ENCODE measurements around the gene SPATA17. TPM values are rescaled to one million over a fixed set of nuclear protein-coding genes. Genes with fewer than 3 reads are reported as not detected.

The SPATA17 gene
- total RNA-seq, 1 experiment from 2014 or later, result 4.5 TPM

GRCh38 chr1:217885181-217885580, 254.0 kb downstream of the SPATA17 start:
- Mint-ChIP-seq H3K36me3 (ENCODE audit: insufficient read depth, unreplicated experiment) (no peaks in the 10 kb centered on the region), H3K4me3 (ENCODE audit: unreplicated experiment) (no peak overlapping the region), H3K27me3 (ENCODE audit: insufficient read depth, unreplicated experiment) (no peaks in the 10 kb centered on the region), H3K27ac (ENCODE audit: low read depth, unreplicated experiment) (no peak overlapping the region), H3K9me3 (ENCODE audit: unreplicated experiment) (no peaks in the 10 kb centered on the region), H3K4me1 (ENCODE audit: insufficient read depth, unreplicated experiment) (no peaks in the 10 kb centered on the region)
- no peak for DNase-seq (ENCODE audit: unreplicated experiment)
- TF ChIP-seq, protein P1, sequence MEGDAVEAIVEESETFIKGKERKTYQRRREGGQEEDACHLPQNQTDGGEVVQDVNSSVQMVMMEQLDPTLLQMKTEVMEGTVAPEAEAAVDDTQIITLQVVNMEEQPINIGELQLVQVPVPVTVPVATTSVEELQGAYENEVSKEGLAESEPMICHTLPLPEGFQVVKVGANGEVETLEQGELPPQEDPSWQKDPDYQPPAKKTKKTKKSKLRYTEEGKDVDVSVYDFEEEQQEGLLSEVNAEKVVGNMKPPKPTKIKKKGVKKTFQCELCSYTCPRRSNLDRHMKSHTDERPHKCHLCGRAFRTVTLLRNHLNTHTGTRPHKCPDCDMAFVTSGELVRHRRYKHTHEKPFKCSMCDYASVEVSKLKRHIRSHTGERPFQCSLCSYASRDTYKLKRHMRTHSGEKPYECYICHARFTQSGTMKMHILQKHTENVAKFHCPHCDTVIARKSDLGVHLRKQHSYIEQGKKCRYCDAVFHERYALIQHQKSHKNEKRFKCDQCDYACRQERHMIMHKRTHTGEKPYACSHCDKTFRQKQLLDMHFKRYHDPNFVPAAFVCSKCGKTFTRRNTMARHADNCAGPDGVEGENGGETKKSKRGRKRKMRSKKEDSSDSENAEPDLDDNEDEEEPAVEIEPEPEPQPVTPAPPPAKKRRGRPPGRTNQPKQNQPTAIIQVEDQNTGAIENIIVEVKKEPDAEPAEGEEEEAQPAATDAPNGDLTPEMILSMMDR (IDR thresholded peaks at IDR 0.05; ENCODE audit: unreplicated experiment), result no peak
- intact Hi-C loops (cut with micrococcal nuclease), result no loop called here
- BruUV-seq (replicated peaks), result no TSS peak
- CTCF ChIA-PET, result interaction anchor here (0.6 to 1.4 kb wide), 6 partner anchors 11 to 453 kb away, joined by 3 to 4 read pairs (median 4); no protein-coding TSS in a partner anchor
- POLR2A ChIA-PET, result interaction anchor here (0.6 kb wide), 1 partner anchor 9 kb away, joined by 3 read pairs; no protein-coding TSS in a partner anchor

GRCh38 chr1:217888328-217888727, 257.2 kb downstream of the SPATA17 start:
- TF ChIP-seq, protein P1 (IDR thresholded peaks at IDR 0.05; ENCODE audit: unreplicated experiment), result no peak
- ChIA-PET CTCF (interaction anchor here (0.6 to 1.5 kb wide), 8 partner anchors 9 to 1449 kb away, joined by 3 to 6 read pairs (median 3); no protein-coding TSS in a partner anchor), POLR2A (interaction anchor here (1.4 kb wide), 1 partner anchor 8 kb away, joined by 4 read pairs; no protein-coding TSS in a partner anchor)
- peaks cover 7% of the 10 kb centered on the region for H3K4me1 Mint-ChIP-seq (ENCODE audit: insufficient read depth, unreplicated experiment)
- intact Hi-C loops (cut with micrococcal nuclease), result no loop called here
- no peak for DNase-seq (ENCODE audit: unreplicated experiment)
- H3K36me3 Mint-ChIP-seq (ENCODE audit: insufficient read depth, unreplicated experiment), result no peaks in the 10 kb centered on the region
- H3K9me3 Mint-ChIP-seq (ENCODE audit: unreplicated experiment), result peaks cover 9% of the 10 kb centered on the region
- H3K4me3 Mint-ChIP-seq (ENCODE audit: unreplicated experiment), result no peak overlapping the region
- no peaks in the 10 kb centered on the region for H3K27me3 Mint-ChIP-seq (ENCODE audit: insufficient read depth, unreplicated experiment)
- BruUV-seq (replicated peaks), result no TSS peak
- H3K27ac Mint-ChIP-seq (ENCODE audit: low read depth, unreplicated experiment), result no peak overlapping the region

DNA sequence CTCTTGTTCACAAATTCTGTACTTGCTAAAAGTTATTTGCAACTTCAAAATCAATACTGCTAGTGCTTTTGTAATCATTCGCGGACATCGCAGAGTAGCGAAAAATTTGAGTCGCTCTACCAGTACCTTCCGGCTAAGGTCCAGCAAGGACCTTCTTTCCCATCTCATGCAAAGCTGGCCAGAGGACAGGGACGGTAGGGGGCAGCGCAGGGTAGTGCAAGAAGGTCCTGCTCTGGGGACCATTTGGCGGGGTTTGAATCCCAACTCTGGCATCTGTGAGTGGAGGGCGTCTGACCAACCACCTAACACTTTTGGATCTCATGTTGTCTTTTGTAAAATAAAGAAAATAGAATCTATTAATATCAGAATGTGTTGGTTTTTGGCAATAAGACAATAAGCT, 258.3 kb downstream of the SPATA17 start:
- CTCF ChIA-PET, result interaction anchor here (0.6 to 1.5 kb wide), 8 partner anchors 10 to 1200 kb away, joined by 3 to 6 read pairs (median 4); no protein-coding TSS in a partner anchor
- Mint-ChIP-seq H3K36me3 (ENCODE audit: insufficient read depth, unreplicated experiment) (no peaks in the 10 kb centered on the region), H3K4me1 (ENCODE audit: insufficient read depth, unreplicated experiment) (peaks cover 7% of the 10 kb centered on the region), H3K9me3 (ENCODE audit: unreplicated experiment) (peaks cover 9% of the 10 kb centered on the region), H3K27ac (ENCODE audit: low read depth, unreplicated experiment) (no peak overlapping the region), H3K4me3 (ENCODE audit: unreplicated experiment) (no peak overlapping the region), H3K27me3 (ENCODE audit: insufficient read depth, unreplicated experiment) (no peaks in the 10 kb centered on the region)
- no TSS peak for BruUV-seq (replicated peaks)
- peak; percentile 58 for DNase-seq (ENCODE audit: unreplicated experiment)
- TF ChIP-seq, protein P1 (IDR thresholded peaks at IDR 0.05; ENCODE audit: unreplicated experiment), result peak; percentile 40
- POLR2A ChIA-PET, result interaction anchor here (0.5 kb wide), 1 partner anchor 316 kb away, joined by 3 read pairs; no protein-coding TSS in a partner anchor
- intact Hi-C loops (cut with micrococcal nuclease), result loop anchor here (1.0 kb wide), 1 partner anchor 282 kb away; no protein-coding TSS in a partner anchor

- intact Hi-C loops (cut with micrococcal nuclease), result no loop called here
- no peak for DNase-seq (ENCODE audit: unreplicated experiment)
- BruUV-seq (replicated peaks), result no TSS peak
- H3K27me3 Mint-ChIP-seq (ENCODE audit: insufficient read depth, unreplicated experiment), result no peaks in the 10 kb centered on the region
- ChIA-PET POLR2A (interaction anchor here (1.0 kb wide), 1 partner anchor 12 kb away, joined by 3 read pairs; no protein-coding TSS in a partner anchor), CTCF (interaction anchor here (0.7 to 0.8 kb wide), 3 partner anchors 10 to 98 kb away, joined by 3 to 5 read pairs (median 4); no protein-coding TSS in a partner anchor)
- H3K9me3 Mint-ChIP-seq (ENCODE audit: unreplicated experiment), result peaks cover 9% of the 10 kb centered on the region
- TF ChIP-seq, protein P1 (IDR thresholded peaks at IDR 0.05; ENCODE audit: unreplicated experiment), result no peak
- no peak overlapping the region for H3K4me3 Mint-ChIP-seq (ENCODE audit: unreplicated experiment)
- no peak overlapping the region for H3K27ac Mint-ChIP-seq (ENCODE audit: low read depth, unreplicated experiment)
- peaks cover 7% of the 10 kb centered on the region for H3K4me1 Mint-ChIP-seq (ENCODE audit: insufficient read depth, unreplicated experiment)
- no peaks in the 10 kb centered on the region for H3K36me3 Mint-ChIP-seq (ENCODE audit: insufficient read depth, unreplicated experiment)
Observed at GRCh38 chr1:217891966-217892365, 260.8 kb downstream of the SPATA17 start.
